HG02973 (cell line): ENCODE results near the gene NDUFAB1.
"Not testable (repeated sequence)": the region's sequence is repeated elsewhere in the genome, so short reads cannot be mapped to it uniquely, and the experiment has no call there.

ENCODE experiments used
- ATAC-seq: cut with Tn5 transposase; IDR thresholded peaks from one replicate; pipeline ENCODE4 v1.9.1; 2021; ENCODE audit warnings: moderate library complexity; ENCODE audit not compliant: unreplicated experiment

The NDUFAB1 gene

GRCh38 chr16:23595951-23596720 lies at the start of gene NDUFAB1:
NDUFAB1 (minus strand) TSS chr16:23596316; CDS start chr16:23596290, 26 bp downstream.
- ATAC-seq, result peak; percentile 88

GRCh38 chr16:23642246-23642774 lies 46.2 kb upstream of the NDUFAB1 start:
- ATAC-seq, result no peak

- ATAC-seq, result peak; percentile 90
These were observed 45.0 kb upstream of the NDUFAB1 start, which contains the start of the genes DCTN5 and PALB2 for GRCh38 chr16:23640931-23641765. DCTN5 (plus strand) TSS chr16:23641466; CDS start chr16:23641543, 77 bp downstream. PALB2 (minus strand) TSS chr16:23641310; CDS start chr16:23641157, 153 bp downstream.

GRCh38 chr16:23640615-23640930 lies 44.5 kb upstream of the NDUFAB1 start:
- ATAC-seq, result no peak

- ATAC-seq, result no peak
These were observed 39.8 kb upstream of the NDUFAB1 start for GRCh38 chr16:23635958-23636357.

- ATAC-seq, result no peak
These were observed 38.4 kb upstream of the NDUFAB1 start for GRCh38 chr16:23634461-23635036.

- not testable (repeated sequence) for ATAC-seq
These were observed 35.8 kb upstream of the NDUFAB1 start for GRCh38 chr16:23631874-23632273.

GRCh38 chr16:23629516-23629915 lies 33.4 kb upstream of the NDUFAB1 start:
- no peak for ATAC-seq

GRCh38 chr16:23624092-23624491 lies 28.0 kb upstream of the NDUFAB1 start:
- ATAC-seq, result no peak

- no peak for ATAC-seq
These were observed 19.7 kb upstream of the NDUFAB1 start for GRCh38 chr16:23615805-23616204.

GRCh38 chr16:23611936-23612335 lies 15.8 kb upstream of the NDUFAB1 start:
- ATAC-seq, result no peak

GRCh38 chr16:23610905-23611304 lies 14.8 kb upstream of the NDUFAB1 start:
- not testable (repeated sequence) for ATAC-seq

GRCh38 chr16:23609929-23610328 lies 13.8 kb upstream of the NDUFAB1 start:
- no peak for ATAC-seq

- ATAC-seq, result no peak
These were observed 12.1 kb upstream of the NDUFAB1 start for GRCh38 chr16:23608194-23608593.

GRCh38 chr16:23607726-23608125 lies 11.6 kb upstream of the NDUFAB1 start:
- no peak for ATAC-seq

GRCh38 chr16:23597003-23597756 lies 1.1 kb upstream of the NDUFAB1 start:
- ATAC-seq, result no peak

- ATAC-seq, result no peak
These were observed 718 bp downstream of the NDUFAB1 start for GRCh38 chr16:23595246-23595950.

- no peak for ATAC-seq
These were observed 1.9 kb downstream of the NDUFAB1 start for GRCh38 chr16:23594186-23594585.

GRCh38 chr16:23590181-23590580 lies 5.9 kb downstream of the NDUFAB1 start:
- ATAC-seq, result no peak

GRCh38 chr16:23587726-23588125 lies 8.4 kb downstream of the NDUFAB1 start:
- ATAC-seq, result no peak
